Measurements from ENCODE around the gene ZNF606.
"Not testable (repeated sequence)": the region's sequence is repeated elsewhere in the genome, so short reads cannot be mapped to it uniquely, and the experiment has no call there.

The ZNF606 gene

DNA sequence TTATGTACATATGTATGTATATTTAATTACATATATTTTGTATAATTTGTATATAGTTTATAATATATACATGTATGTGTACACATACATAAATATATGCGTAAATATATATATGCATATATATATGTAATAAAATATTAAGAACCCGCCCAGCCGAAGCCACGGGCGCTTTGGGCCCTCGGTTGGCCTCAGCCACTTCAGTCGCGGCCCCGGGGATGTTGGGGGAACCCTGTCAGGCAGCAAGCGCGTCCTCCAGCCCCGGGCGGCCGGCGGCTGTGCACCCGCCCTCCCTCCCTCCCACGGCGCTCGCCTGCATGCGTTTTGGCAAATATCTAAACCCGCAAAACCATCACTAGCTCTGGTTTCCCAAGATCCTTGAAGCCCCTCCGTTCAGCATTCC is 7.9 kb upstream of the ZNF606 start:
- in situ Hi-C loops (cut with HindIII; ENCODE audit: low sequenced_read_pairs) = no loop called here

- in situ Hi-C loops (cut with HindIII; ENCODE audit: low sequenced_read_pairs) = no loop called here
These were observed 7.2 kb upstream of the ZNF606 start for GRCh38 chr19:58009666-58010301.

- in situ Hi-C loops (cut with HindIII; ENCODE audit: low sequenced_read_pairs) = no loop called here
These were observed 6.7 kb upstream of the ZNF606 start for GRCh38 chr19:58009301-58009665.

GRCh38 chr19:58008877-58009276 is 6.3 kb upstream of the ZNF606 start:
- in situ Hi-C loops (cut with HindIII; ENCODE audit: low sequenced_read_pairs) = not testable (repeated sequence)

- in situ Hi-C loops (cut with HindIII; ENCODE audit: low sequenced_read_pairs) = no loop called here
These were observed 4.7 kb upstream of the ZNF606 start for GRCh38 chr19:58007285-58007684.

DNA sequence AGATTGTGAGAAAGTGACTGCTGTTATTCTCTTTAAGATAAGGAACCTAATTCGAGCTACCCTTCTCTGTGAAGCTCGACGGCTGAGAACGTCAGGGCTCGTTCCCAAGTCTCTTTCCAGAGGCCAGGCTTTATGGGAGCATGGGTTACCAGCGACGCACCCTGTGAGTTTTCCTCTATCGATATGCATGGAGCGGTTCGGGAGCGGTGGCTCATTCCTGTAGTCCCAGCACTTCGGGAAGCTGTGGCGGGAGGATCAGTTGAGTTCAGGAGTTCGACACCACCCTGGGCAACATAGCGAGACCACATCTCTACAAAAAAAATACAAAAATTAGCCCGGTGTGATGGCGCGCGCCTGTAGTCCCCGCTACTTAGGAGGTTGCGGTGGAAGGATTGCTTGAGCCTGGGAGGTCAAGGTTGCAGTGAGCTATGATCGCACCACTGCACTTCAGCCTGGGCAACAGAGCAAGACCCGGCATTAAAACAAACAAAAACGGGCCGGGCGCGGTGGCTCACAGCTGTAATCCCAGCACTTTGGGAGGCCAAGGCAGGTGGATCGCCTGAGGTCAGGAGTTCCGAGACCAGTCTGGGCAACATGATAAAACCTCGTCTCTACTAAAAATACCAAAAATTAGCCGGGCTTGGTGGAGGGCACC is 681 bp upstream of the ZNF606 start:
- in situ Hi-C loops (cut with HindIII; ENCODE audit: low sequenced_read_pairs) = no loop called here

- in situ Hi-C loops (cut with HindIII; ENCODE audit: low sequenced_read_pairs) = no loop called here
These were observed 688 bp downstream of the ZNF606 start for GRCh38 chr19:58001895-58002369.

GRCh38 chr19:58000677-58001076 is 1.9 kb downstream of the ZNF606 start:
- in situ Hi-C loops (cut with HindIII; ENCODE audit: low sequenced_read_pairs) = no loop called here

- in situ Hi-C loops (cut with HindIII; ENCODE audit: low sequenced_read_pairs) = no loop called here
These were observed 9.8 kb downstream of the ZNF606 start for GRCh38 chr19:57992841-57993240.

DNA sequence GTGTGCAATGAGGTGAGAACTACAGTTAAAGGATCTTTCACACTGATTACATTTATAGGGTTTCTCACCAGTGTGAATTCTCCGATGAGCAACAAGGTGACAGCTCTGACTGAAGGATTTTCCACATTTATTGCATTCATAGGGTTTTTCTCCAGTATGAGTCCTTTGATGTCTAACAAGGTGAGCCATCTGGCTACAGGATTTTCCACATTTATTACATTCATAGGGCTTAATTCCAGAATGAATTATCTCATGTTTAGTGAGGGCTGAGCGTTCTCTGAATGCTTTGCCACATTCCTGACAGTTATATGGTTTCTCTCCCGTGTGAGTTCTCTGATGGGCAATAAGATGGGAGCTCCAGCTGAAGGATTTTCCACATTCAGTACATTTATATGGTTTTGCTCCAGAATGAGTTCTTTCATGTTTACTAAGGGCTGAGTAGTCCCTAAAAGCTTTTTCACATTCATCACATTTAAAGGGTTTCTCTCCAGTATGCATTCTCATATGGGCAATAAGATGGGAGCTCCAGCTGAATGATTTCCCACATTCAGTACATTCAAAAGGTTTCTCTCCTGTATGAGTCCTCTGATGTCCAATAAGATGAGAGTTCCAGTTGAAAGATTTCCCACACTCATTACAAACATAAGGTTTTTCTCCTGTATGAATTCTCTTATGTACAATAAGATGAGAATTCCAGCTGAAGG is 23.9 kb downstream of the ZNF606 start:
- in situ Hi-C loops (cut with HindIII; ENCODE audit: low sequenced_read_pairs) = no loop called here

DNA sequence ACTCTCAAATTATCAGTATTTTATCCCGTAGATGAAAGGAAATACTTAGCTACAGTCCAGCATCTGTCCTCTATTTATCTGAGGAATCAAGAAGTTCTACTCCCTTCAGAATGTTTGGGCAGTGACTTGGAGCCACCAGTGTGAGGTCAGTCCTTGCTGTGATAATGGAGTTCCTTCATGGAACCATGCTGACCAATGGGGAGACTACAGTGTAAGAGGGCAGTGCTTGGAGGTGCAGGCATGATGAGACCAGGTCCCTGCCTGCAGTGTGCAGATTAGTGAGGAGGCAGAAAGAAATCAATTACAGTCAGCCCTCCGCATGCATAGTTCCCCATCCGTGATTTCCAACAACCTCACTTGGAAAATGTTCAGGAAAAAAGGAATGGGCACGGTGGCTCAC is 28.2 kb downstream of the ZNF606 start, which contains the start of gene C19orf18:
Gene C19orf18 (minus strand): TSS at position 101 of the 400 bp plus-strand sequence. CDS start 102 bp downstream, outside the sequence.
- in situ Hi-C loops (cut with HindIII; ENCODE audit: low sequenced_read_pairs) = no loop called here

DNA sequence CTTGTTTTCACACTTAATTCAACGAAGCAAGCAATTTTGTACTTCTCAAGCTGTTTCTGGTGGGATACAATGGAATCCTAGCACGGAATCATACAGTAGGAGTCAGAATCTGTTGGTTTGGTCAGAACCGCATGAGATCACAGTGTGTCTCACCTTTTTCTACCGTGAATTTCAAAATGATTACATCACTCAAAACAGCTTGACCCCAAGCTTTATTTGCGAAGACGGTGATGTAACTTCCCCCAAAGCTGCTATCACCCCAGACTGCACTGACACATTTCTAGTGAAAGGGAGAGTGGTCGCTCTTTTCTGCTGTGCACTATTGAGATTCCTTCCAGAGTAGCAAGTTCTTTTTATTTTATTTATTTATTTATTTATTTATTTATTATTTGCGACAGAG is 37.9 kb downstream of the ZNF606 start:
- in situ Hi-C loops (cut with HindIII; ENCODE audit: low sequenced_read_pairs) = no loop called here

DNA sequence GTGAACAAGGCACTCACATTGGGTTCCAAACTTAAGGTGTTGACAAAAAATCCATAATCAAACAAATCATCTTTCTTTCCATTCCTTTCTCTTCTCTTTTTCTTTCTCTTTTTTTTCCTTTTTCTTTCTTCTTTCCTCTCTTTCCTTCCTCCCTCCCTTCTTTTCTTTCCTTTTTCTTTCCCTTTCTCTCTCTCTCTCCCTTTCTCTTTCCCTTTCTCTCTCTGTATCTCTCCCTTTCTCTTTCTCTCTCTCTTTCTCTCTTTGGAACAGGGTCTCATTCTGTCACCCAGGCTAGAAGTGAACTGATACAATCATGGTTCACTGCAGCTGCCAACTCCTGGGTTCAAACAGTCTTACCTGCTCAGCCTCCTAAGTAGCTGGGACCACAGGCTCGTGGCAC is 40.8 kb downstream of the ZNF606 start:
- in situ Hi-C loops (cut with HindIII; ENCODE audit: low sequenced_read_pairs) = no loop called here

DNA sequence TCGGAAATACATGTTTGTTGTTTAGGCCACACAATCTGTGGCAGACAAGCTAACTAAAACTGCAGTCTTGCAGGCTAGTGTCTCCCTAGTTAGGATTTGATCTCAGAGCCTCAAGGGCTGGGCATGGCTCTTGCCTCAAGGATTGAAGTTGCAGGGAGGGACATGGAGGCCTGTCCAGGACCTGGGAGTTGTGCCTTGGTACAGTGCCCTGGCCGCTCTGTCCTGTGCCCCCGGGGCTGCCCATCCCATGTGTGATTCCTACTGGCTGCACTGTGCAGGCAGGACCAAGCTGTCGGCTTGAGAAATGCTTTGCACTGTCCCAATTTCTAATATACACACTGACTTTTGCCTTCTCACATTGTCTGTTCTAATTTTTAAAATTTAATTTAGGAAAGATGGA is 47.6 kb downstream of the ZNF606 start:
- in situ Hi-C loops (cut with HindIII; ENCODE audit: low sequenced_read_pairs) = no loop called here

- in situ Hi-C loops (cut with HindIII; ENCODE audit: low sequenced_read_pairs) = no loop called here
These were observed 52.9 kb downstream of the ZNF606 start for GRCh38 chr19:57949702-57950101.

- in situ Hi-C loops (cut with HindIII; ENCODE audit: low sequenced_read_pairs) = no loop called here
These were observed 53.3 kb downstream of the ZNF606 start for GRCh38 chr19:57949296-57949695.

GRCh38 chr19:57947419-57948134 is 55.0 kb downstream of the ZNF606 start, which contains the start of gene ZNF256:
TSS of gene ZNF256 (minus strand) at chr19:57947706. CDS start at chr19:57947474, 232 bp downstream.
- in situ Hi-C loops (cut with HindIII; ENCODE audit: low sequenced_read_pairs) = no loop called here

DNA sequence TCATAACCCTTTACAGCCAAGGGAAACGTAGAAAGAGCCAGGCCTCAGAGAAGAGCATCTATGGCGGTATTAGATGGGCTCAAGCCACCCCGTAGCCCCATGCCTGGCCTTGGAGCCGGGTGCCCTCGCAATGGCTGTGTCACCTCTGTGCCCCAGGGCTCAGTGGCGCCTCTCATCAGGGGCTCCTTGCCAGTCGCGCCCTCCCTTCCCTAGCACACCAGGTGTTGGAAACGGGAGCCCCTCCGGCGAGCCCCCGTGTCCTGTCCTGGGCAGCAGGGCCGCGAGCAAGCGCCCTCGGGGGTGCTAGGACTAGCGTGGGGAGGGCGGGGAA is 55.6 kb downstream of the ZNF606 start:
- in situ Hi-C loops (cut with HindIII; ENCODE audit: low sequenced_read_pairs) = no loop called here

- in situ Hi-C loops (cut with HindIII; ENCODE audit: low sequenced_read_pairs) = no loop called here
These were observed 56.3 kb downstream of the ZNF606 start for GRCh38 chr19:57946316-57946715.

- in situ Hi-C loops (cut with HindIII; ENCODE audit: low sequenced_read_pairs) = no loop called here
These were observed 61.0 kb downstream of the ZNF606 start for GRCh38 chr19:57941593-57941992.

- in situ Hi-C loops (cut with HindIII; ENCODE audit: low sequenced_read_pairs) = loop anchor here (5.0 to 10.0 kb wide), 2 partner anchors 33 to 49 kb away; no protein-coding TSS in a partner anchor
These were observed 66.9 kb downstream of the ZNF606 start for GRCh38 chr19:57935731-57936130.

Measured in endothelial cell of hepatic sinusoid (primary cell).